Effector memory CD4-positive, alpha-beta T cell (primary cell): Measurements from ENCODE around the gene PIAS1.
"Not testable (repeated sequence)": the region's sequence is repeated elsewhere in the genome, so short reads cannot be mapped to it uniquely, and the experiment has no call there.

Experiments used
- DNase-seq, 3 donors: peaks; one replicate each; pipeline ENCODE4 v3.0.0-alpha.2; 2020
- H3K27ac ChIP-seq: 2 replicates; pipeline ENCODE4 v1.7.0; 2013; ENCODE audit warnings: mild to moderate bottlenecking, low read length, moderate library complexity; ENCODE audit not compliant: insufficient read depth, poor library complexity, severe bottlenecking
- H3K27me3 ChIP-seq: replicated peaks from 2 replicates; pipeline ENCODE4 v1.7.0; 2013; ENCODE audit warnings: mild to moderate bottlenecking, low read length; ENCODE audit not compliant: insufficient read depth, control insufficient read depth, poor library complexity, severe bottlenecking
- H3K36me3 ChIP-seq: 2 replicates; pipeline ENCODE4 v1.7.0; 2013; ENCODE audit warnings: mild to moderate bottlenecking, low read length, moderate library complexity; ENCODE audit not compliant: control insufficient read depth, insufficient read depth
- H3K4me1 ChIP-seq: 2 replicates; pipeline ENCODE4 v1.7.0; 2013; ENCODE audit warnings: low read length, mild to moderate bottlenecking; ENCODE audit not compliant: control insufficient read depth, insufficient read depth, poor library complexity, severe bottlenecking
- H3K4me3 ChIP-seq: 2 replicates; pipeline ENCODE4 v1.7.0; 2013; ENCODE audit warnings: low read length, low read depth, mild to moderate bottlenecking; ENCODE audit not compliant: insufficient read depth, poor library complexity, severe bottlenecking
- H3K9me3 ChIP-seq: 2 replicates; pipeline ENCODE4 v1.7.0; 2013; ENCODE audit warnings: mild to moderate bottlenecking, low read length, moderate library complexity; ENCODE audit not compliant: control insufficient read depth
- total RNA-seq, 3 donors: gene quantifications; one replicate each; lab custom pipeline; 2026; lab: John Stamatoyannopoulos, UW

Gene PIAS1
- 82.4 to 109 (median 85.4) reads per million in 3 donors for total RNA-seq

DNA sequence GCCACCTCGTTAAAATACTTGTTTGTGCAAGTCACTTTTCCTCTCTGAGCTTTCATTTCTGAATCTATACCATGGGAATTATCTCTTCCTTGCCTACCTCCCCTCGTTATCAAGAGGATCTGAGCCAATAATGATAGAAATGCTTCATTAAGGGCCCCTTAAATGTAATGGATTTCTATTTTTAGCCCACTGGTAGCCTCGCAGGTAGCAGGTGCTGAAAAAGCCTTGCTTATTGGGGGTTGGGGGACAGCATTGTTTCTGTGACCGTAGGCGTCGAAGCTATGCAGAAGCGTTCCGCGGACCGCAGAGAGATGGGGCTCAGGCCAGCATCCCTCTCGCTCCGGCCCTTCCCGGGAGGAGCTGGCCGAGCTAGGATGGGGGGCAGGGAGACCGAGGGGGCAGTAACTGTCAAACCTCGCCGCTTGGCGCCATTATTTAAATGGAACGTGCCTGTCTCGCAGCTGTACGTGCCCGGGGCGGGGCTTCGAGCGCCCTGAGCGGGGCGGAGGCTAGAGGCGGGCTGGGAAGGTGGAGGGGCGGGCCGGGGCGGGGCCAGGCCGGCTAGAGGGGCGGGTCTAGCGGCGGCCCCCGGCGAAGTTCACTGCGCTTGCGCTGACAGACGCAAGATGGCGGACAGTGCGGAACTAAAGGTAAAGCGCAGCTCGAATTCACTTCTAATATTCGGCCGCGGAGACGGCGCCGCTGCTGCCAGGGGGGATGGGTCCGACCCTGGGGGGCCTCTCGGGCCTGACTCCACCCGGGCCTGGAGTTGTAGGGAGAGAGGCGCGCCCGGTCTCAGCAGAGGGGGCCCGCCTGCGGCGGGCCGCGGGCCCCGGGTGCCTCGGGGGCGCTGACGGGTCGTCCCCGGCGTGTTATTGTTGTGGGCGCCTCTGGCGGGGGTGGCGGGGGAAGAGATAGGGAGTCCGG lies at the start of gene PIAS1:
TSS of gene PIAS1 (plus strand) at position 615 of the 927 bp plus-strand sequence. CDS start at position 627, 12 bp downstream.
- peak within 1 kb of the TSS; percentile 99 for H3K4me3 ChIP-seq

GRCh38 chr15:68007642-68008041 lies 46.5 kb upstream of the PIAS1 start:
- not testable (repeated sequence) for H3K36me3 ChIP-seq, H3K4me1 ChIP-seq, H3K27me3 ChIP-seq, DNase-seq, H3K9me3 ChIP-seq, H3K27ac ChIP-seq, H3K4me3 ChIP-seq

More for the DNA sequence above, at the start of gene PIAS1:
- peaks cover 4% of the 10 kb centered on the region for H3K36me3 ChIP-seq
- H3K4me1 ChIP-seq: peaks cover 9% of the 10 kb centered on the region
- peak within 1 kb of the TSS; percentile 95 for H3K27ac ChIP-seq
- no peaks in the 10 kb centered on the region for H3K9me3 ChIP-seq
- peak; percentile 88 to 91 (median 90) for DNase-seq
- no peaks in the 10 kb centered on the region for H3K27me3 ChIP-seq

- H3K36me3 ChIP-seq: no peaks in the 10 kb centered on the region
- DNase-seq: no peak
- H3K27me3 ChIP-seq: peaks cover 4% of the 10 kb centered on the region
- H3K4me1 ChIP-seq: no peaks in the 10 kb centered on the region
- no peak overlapping the region for H3K27ac ChIP-seq
- no peak overlapping the region for H3K4me3 ChIP-seq
- no peaks in the 10 kb centered on the region for H3K9me3 ChIP-seq
Observed at GRCh38 chr15:68010361-68011153, 43.6 kb upstream of the PIAS1 start.

DNA sequence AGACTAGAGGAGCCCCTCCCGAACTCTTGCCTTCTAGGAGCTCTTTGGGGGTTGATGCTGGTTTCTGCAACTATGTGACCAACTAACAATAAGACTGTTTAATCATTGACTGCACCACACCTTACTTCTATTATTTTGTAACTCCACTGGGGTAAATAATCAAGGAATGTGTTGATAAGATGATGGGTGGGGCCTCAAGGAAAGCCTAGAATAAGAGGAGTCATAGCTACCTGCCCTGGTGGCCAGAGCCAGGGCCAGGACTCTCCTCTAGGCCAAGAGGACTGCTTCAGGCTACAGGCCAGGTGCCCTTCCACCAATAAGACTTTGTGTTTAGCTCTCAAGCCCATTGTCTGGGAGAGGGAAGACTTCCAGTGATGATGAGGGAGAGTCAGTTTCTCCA lies 41.2 kb upstream of the PIAS1 start:
- no peaks in the 10 kb centered on the region for H3K36me3 ChIP-seq
- DNase-seq: no peak
- H3K4me3 ChIP-seq: no peak overlapping the region
- H3K9me3 ChIP-seq: no peaks in the 10 kb centered on the region
- H3K27me3 ChIP-seq: peaks cover 4% of the 10 kb centered on the region
- H3K27ac ChIP-seq: no peak overlapping the region
- H3K4me1 ChIP-seq: no peaks in the 10 kb centered on the region

DNA sequence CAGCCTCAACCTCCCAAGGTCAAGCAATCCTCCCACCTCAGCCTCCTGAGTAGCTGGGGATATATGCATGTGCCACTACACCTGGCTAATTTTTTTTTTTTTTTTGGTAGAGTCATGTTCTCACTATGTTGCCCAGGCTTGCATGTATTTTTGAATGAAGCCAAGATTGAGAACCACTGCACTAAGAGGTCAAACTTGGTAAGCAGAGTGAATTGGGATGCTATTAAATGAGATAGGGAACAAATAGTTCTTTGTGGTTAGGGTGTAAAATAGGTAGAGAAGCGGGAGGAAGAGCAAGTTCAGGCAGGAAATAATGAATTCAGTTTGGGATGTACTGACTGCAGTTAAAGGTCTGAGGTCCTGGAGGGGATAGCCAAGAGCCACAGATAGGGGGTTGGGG lies 39.9 kb upstream of the PIAS1 start:
- H3K9me3 ChIP-seq: no peaks in the 10 kb centered on the region
- H3K4me1 ChIP-seq: no peaks in the 10 kb centered on the region
- no peaks in the 10 kb centered on the region for H3K27me3 ChIP-seq
- DNase-seq: no peak
- H3K27ac ChIP-seq: no peak overlapping the region
- no peaks in the 10 kb centered on the region for H3K36me3 ChIP-seq
- no peak overlapping the region for H3K4me3 ChIP-seq

- no peak overlapping the region for H3K27ac ChIP-seq
- H3K36me3 ChIP-seq: no peaks in the 10 kb centered on the region
- H3K4me3 ChIP-seq: no peak overlapping the region
- no peaks in the 10 kb centered on the region for H3K9me3 ChIP-seq
- no peaks in the 10 kb centered on the region for H3K27me3 ChIP-seq
- DNase-seq: no peak
- no peaks in the 10 kb centered on the region for H3K4me1 ChIP-seq
Observed at GRCh38 chr15:68015244-68015643, 38.9 kb upstream of the PIAS1 start.

GRCh38 chr15:68017201-68017600 lies 36.9 kb upstream of the PIAS1 start:
- no peak for DNase-seq

DNA sequence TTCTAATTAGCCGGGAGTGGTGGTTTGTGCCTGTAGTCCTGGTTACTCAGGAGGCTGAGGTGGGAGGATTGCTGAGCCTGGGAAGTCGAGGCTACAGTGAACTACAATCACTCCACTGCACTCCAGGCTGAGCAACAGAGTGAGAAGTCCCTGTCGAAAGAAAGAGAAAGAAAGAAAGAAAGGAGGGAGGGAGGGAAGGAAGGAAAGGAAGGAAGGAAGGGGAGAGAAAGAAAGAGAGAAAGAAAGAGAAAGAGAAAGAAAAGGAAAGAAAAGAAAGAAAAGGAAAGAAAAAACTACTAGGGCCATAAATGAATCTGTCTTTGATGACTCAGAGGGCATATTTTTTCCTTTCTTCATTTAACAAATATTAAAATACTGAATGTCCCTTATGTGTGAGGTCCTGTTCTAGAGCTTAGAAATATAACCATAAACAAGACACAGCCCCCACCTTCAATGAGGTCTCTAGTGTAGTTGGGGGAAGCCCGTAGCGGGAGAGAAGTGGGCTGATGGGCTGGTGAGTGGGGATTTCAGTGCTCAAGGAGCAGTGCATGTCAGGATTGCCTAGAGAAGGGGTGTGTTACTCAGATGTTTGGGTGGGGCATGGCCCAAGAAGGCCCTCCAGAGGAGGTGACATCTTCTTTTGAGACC lies 35.2 kb upstream of the PIAS1 start:
- Histone ChIP-seq H3K27ac (no peak overlapping the region), H3K9me3 (no peaks in the 10 kb centered on the region), H3K4me1 (no peaks in the 10 kb centered on the region), H3K36me3 (no peaks in the 10 kb centered on the region), H3K27me3 (no peaks in the 10 kb centered on the region), H3K4me3 (no peak overlapping the region)
- DNase-seq: no peak

More at GRCh38 chr15:68017201-68017600, 36.9 kb upstream of the PIAS1 start:
- Histone ChIP-seq H3K36me3 (no peaks in the 10 kb centered on the region), H3K27ac (no peak overlapping the region), H3K27me3 (no peaks in the 10 kb centered on the region), H3K9me3 (no peaks in the 10 kb centered on the region), H3K4me3 (no peak overlapping the region), H3K4me1 (no peaks in the 10 kb centered on the region)

- H3K9me3 ChIP-seq: no peaks in the 10 kb centered on the region
- no peaks in the 10 kb centered on the region for H3K4me1 ChIP-seq
- H3K27me3 ChIP-seq: no peaks in the 10 kb centered on the region
- H3K36me3 ChIP-seq: no peaks in the 10 kb centered on the region
- DNase-seq: no peak
- H3K27ac ChIP-seq: no peak overlapping the region
- no peak overlapping the region for H3K4me3 ChIP-seq
Observed at GRCh38 chr15:68019814-68020525, 34.1 kb upstream of the PIAS1 start.
